HG02759 (cell line): ENCODE measurements around the gene DTHD1.

Source experiments
- ATAC-seq: cut with Tn5 transposase; IDR thresholded peaks from one replicate; pipeline ENCODE4 v1.9.1; 2021; ENCODE audit warnings: mild to moderate bottlenecking, moderate library complexity; ENCODE audit not compliant: unreplicated experiment

The DTHD1 gene

GRCh38 chr4:36269101-36269500 lies 12.3 kb upstream of the DTHD1 start:
- no peak for ATAC-seq

DNA sequence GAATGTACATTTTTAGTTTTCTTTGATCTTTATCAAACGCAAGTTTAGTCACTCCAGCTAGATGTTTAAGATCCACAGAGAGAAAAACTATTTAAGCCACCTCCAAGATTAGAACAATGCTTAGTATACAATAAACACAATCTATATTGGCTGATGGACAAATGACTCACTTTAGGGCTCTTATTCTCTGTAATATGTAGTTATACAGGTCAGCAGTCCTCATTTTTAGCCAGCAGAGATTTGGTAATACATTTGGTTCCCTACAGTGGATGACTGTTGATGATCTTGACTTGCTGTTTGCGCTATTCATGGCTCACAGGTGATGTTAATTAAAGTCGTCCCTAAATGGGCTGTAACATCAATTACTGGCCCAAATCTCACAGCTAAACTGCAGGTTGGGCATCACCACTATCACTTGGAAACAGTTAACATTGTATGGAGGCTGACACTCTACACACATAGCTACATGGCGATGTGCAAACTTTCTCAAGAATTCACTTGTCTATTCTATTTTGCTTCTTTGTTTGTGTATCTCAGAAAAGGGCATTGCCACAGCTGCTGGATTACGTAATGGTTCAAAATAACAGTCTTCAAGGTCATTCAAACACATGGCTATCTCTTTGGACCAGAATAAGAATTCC lies 11.8 kb upstream of the DTHD1 start:
- no peak for ATAC-seq

GRCh38 chr4:36273276-36273675 lies 8.1 kb upstream of the DTHD1 start:
- no peak for ATAC-seq

GRCh38 chr4:36274158-36274557 lies 7.3 kb upstream of the DTHD1 start:
- no peak for ATAC-seq

GRCh38 chr4:36277533-36277932 lies 3.9 kb upstream of the DTHD1 start:
- no peak for ATAC-seq

GRCh38 chr4:36278789-36279188 lies 2.6 kb upstream of the DTHD1 start:
- no peak for ATAC-seq

DNA sequence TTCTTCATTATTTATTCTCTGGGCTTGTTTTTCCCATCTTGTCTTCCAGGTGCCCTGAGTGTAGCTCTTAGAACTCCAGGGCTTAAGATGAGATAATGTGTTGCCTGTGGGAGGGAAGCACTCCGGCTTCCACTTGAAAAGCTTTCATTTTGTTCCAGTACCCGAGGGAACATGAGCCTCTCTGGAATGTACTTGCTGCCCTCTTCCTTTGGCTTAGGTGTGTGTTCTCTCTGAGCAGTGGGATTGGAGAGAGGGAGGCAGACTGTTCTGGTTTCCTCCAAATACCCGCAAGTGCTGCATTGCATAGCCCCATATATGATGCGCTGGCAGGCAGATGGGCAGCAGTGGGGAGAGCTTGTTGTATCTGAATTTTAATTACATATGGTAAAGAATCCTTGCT lies 861 bp upstream of the DTHD1 start:
- ATAC-seq, result no peak

GRCh38 chr4:36282503-36283030 lies 1.2 kb downstream of the DTHD1 start:
- no peak for ATAC-seq

DNA sequence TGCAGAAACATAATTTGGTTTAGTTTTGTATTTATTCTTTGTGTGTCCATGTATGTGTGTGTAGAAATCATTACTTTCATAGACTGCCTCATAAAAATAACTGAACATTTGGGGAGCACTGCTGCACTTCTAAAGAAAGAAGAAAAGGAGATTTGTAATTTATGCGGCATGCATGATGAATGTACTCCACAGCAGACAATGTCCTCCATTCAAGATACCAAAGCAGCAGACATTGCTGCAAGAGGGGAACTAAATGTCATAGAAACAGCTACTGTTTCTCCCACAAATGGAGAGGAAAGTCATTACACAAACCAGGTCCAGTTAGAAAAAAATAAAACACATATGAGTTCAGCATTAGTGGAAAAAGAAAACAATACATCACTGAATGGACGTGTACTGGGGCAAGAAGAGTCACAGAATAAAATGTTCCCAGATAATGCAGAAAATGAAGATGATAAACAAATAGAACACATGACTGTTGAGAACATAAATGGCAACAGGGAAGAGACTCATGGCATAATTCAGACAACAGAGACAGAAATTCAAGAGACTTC lies 2.6 kb downstream of the DTHD1 start:
- ATAC-seq, result no peak

GRCh38 chr4:36285784-36286480 lies 4.5 kb downstream of the DTHD1 start:
- peak; percentile 97 for ATAC-seq

GRCh38 chr4:36286481-36286871 lies 5.1 kb downstream of the DTHD1 start:
- ATAC-seq, result no peak

DNA sequence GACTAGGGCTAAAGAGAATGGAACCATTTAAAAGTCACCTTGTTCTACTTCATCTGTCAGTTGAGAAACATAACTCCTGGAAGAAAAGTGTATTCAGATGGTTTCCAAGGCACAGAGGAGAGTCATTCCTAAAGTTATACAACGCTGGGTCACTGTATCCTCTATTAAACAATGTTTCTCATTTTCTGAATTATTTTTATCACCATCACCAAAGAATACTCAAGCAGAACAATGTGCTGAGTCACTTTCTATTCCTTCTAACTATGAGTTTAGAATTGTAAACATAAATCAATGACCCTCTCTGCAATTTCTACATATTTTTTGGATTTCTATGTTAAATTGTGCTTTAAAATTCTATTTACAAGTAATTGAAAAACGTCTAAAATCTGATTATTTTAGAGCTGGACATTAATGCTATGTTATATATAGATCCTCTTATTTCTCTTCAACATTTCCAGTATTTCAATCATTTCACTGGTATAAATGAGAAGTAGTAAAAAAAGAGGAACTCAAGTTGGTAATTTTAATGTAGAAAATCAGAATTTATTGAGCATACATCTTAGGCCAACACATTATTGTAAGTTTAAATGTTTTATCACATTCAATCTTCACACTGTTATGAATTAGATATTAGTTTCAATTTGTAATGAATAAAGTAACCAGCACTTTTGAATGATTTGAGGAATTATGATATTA lies 7.5 kb downstream of the DTHD1 start:
- ATAC-seq, result no peak

DNA sequence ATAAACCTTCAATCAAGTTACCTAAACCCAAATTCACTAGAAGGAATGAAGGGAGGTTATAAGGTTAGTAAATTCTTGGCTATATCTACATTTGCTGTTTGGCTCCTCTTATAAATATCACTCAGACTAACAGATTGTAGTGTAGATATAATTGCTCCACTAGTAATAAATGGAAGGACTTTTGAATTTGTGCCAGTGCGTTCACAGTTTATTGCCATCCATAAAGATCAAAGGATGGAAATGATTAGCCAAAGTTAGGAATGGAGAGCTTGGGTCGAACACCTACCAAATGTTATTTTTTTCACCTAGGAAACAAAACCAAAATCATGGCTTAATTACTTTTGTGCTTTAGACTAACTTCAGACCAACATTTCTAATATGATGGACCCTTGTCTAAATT lies 9.2 kb downstream of the DTHD1 start:
- no peak for ATAC-seq

DNA sequence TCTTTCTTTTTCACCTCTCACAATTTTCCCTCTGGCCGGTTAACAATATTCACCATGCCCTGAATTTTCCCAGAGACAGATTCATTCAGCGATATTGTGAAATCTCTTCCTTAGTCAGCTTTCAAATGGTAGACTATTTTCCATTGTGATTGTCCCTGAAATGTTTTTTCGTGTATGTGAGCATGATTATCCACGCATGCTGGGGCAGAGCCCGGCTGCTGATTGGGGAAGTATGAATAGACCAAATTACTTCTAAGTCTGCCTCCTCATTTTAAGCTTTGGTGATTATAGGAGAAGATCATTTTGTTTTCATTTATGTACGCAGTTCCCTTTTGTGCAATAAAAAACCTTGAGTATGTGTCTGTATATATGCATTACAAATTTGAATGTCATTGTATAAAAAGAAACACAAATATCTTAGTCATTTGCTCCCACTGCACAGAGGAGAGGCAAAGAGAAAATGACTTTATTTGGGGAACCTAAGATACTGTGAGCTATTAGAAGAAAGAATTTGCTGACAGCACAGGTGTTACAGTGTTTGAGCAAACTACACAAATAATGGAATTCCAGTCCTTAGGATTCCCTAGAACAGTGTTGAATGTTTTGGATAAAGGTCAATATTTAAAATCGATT lies 11.3 kb downstream of the DTHD1 start:
- ATAC-seq, result no peak

- ATAC-seq, result no peak
These were observed 19.7 kb downstream of the DTHD1 start for GRCh38 chr4:36301127-36301526.

GRCh38 chr4:36303426-36304137 lies 22.2 kb downstream of the DTHD1 start:
- ATAC-seq, result peak; percentile 92

DNA sequence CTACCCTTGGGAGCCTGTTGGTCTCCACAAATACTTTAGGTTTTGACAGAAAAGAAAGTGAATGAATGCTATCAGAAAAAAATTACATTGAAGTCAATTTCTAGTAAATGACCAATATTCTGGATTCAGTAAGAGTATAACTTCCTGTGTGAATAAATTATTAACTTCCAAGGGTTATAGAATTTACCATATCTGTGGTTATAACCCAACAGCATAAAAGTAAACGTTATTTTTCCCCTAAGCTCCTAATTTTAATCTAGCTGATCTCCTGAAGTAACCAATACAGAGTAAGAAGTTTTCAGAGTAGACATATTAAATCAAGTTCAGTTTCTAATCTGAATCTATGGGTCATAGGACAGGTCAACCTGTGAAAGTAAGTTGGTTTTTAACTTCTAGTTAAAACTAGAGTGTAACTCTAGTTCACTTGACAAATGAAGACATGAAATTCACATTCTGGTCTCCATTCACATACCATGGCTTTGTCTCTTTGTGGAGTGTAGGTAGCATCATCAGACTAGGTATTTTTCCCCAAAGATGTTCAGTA lies 22.8 kb downstream of the DTHD1 start:
- ATAC-seq, result peak; percentile 55

- no peak for ATAC-seq
These were observed 26.7 kb downstream of the DTHD1 start for GRCh38 chr4:36308150-36308549.

DNA sequence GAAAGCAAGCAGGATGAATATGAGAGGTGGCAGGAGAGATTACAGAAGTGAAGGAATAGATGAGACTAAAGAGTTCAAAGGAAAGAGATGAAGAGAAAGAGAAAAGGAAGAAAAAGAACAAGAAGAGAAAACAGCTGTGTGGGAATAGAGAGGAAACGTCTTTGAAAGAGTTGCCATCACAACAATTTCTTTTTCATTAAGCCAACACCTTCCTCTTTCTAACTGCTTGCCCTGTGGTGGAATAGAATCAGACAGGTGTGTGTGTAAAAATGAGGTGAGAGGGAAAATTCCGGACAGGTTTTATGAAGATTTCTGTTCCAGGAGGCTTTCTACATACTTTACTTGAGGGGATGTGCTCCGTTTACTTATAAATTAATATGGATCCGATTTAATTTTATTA lies 28.8 kb downstream of the DTHD1 start:
- no peak for ATAC-seq

DNA sequence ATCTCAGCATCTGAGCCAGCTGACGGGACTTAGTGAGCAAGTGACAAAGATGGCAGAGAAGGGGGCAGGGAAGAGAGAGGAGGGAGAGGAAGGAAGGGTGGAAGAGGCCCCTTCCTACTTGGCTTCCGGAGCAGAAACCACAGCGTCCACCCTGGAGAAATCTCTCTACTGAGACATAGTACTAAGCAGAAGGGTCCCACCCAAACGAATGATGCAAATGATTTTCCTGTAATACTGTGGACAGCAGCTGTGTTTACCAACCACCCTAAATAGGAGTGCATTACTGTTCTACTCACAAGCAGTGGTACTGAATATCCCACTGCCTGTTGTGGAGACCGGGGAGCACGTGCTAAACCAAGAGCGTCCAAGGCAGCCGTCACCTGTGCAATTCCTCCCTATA lies 29.4 kb downstream of the DTHD1 start:
- peak; percentile 74 for ATAC-seq
